Iris pigment epithelial cell (primary cell): ENCODE measurements around the gene HRC.
"Not testable (repeated sequence)": the region's sequence is repeated elsewhere in the genome, so short reads cannot be mapped to it uniquely, and the experiment has no call there.

Source experiments
- DNase-seq: peaks from one replicate; pipeline ENCODE4 v3.0.0-alpha.2; 2011; ENCODE audit warnings: low read depth

HRC gene, protein sequence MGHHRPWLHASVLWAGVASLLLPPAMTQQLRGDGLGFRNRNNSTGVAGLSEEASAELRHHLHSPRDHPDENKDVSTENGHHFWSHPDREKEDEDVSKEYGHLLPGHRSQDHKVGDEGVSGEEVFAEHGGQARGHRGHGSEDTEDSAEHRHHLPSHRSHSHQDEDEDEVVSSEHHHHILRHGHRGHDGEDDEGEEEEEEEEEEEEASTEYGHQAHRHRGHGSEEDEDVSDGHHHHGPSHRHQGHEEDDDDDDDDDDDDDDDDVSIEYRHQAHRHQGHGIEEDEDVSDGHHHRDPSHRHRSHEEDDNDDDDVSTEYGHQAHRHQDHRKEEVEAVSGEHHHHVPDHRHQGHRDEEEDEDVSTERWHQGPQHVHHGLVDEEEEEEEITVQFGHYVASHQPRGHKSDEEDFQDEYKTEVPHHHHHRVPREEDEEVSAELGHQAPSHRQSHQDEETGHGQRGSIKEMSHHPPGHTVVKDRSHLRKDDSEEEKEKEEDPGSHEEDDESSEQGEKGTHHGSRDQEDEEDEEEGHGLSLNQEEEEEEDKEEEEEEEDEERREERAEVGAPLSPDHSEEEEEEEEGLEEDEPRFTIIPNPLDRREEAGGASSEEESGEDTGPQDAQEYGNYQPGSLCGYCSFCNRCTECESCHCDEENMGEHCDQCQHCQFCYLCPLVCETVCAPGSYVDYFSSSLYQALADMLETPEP

DNA sequence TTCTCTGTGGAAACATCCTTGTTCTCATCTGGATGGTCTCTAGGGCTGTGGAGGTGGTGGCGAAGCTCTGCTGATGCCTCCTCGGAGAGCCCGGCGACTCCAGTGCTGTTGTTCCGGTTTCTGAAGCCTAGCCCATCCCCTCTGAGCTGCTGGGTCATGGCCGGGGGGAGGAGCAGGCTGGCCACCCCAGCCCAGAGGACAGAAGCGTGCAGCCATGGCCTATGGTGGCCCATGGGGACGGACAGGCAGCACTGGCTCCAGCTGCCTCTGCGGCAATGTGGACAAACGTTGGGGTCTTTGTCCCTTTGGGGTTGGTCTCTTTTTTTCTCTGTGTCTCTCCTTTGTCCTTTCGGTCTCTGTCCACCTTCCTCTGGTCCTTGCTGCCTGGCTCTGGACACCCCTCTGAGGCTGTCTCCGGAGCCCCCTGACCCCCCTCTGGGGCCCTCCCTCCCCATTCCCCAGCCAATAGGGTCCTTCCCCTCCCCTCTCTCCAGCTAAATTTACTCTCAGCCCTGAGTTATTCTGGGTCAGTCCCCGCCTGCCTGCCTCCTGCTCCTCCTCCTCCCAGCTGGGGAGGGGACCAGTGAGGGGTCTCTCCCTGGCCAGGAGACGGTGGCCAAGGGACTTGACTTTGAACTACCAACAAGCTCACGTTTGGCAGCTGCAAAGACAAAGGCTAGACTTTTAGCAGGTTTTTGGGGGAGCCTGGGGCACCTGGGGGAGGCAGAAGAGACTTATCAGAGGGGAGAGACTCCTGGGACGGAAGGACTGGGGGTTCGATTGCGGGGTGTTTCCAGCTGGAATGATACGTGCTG lies at the start of gene HRC:
Gene HRC, minus strand, starts transcription at position 392 of the 815 bp plus-strand sequence. Its CDS starts 159 bp downstream, at position 233.
- DNase-seq = no peak

GRCh38 chr19:49201042-49201441 lies 45.8 kb upstream of the HRC start:
- DNase-seq = no peak

- DNase-seq = no peak
Measured at GRCh38 chr19:49200238-49200862, 45.2 kb upstream of the HRC start.

DNA sequence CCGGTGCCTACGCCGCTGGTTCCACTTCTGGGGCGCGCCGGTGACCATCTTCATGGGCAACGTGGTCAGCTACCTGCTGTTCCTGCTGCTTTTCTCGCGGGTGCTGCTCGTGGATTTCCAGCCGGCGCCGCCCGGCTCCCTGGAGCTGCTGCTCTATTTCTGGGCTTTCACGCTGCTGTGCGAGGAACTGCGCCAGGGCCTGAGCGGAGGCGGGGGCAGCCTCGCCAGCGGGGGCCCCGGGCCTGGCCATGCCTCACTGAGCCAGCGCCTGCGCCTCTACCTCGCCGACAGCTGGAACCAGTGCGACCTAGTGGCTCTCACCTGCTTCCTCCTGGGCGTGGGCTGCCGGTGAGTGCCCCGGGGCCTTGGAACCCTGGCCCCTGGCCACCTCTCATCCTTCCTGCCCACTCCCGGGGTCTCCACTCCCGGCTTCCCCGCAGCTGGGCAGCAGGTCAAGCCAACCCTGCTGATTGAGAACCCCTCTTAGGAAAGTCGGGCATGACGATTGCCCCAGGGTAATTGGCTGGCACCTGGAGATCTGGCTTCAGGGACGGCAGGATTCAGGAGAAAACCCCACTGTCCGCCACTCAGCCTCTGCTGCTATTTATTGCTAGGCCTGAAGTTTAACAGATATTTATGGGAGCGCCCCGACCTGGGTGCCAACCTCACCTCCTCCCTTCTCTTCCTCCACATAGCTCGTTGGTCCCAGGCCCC lies 41.5 kb upstream of the HRC start:
- DNase-seq = no peak

DNA sequence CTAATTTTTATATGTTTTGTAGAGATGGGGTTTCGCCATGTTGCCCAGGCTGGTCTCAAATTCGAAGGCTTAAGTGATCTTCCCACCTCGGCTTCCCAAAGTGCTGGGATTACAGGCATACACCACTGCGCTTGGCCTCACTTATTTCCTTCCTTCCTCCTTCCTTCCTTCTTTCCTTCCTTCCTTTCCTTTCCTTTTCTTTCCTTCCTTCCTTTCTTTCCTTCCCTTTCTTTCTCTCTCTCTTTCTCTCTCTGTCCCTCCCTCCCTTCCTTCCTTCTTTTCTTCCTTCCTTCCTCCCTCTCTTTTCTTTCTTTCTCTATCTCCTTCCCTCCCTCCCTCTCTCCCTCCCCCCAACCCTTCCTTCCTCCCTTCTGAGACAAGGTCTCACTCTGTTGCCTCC lies 39.2 kb upstream of the HRC start:
- no peak for DNase-seq

GRCh38 chr19:49193822-49194394 lies 38.7 kb upstream of the HRC start:
- DNase-seq = no peak

DNA sequence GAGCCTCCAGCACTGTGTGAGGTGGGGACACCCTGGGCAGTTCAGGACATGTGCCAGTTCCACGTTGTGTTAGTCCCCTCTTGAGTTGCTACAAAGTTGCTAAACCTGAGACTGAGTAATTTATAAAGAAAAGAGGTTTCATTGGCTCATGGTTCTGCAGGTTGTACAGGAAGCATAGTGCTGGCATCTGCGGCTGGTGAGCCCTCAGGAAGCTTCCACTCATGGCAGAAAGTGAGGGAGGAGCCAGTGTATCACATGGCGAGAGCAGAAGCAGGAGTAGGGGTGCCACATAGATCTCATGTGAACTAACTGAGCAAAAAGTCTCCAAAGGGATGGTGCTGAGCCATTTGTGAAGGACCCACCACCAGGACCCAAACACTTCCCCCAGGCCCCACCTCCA lies 35.6 kb upstream of the HRC start:
- DNase-seq = no peak

DNA sequence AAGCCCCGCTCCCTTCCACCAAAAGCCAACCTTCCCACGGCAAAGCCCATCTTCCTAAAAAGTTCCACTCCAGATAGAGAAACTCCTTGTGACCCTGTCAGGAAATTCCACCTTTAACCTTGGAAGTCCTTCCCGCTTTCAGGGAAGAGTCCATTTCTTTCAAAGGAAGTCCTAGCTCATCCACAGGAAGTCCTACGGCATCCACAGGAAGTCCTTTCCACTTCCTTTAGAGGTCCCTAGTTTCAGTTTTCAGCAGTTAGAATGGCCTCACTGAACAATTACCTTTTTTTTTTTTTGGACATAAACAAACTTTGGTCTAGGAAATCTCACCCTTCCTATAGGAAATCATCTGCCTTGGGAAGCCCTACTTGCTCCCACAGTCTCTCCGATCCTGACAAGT lies 34.1 kb upstream of the HRC start:
- DNase-seq = no peak

DNA sequence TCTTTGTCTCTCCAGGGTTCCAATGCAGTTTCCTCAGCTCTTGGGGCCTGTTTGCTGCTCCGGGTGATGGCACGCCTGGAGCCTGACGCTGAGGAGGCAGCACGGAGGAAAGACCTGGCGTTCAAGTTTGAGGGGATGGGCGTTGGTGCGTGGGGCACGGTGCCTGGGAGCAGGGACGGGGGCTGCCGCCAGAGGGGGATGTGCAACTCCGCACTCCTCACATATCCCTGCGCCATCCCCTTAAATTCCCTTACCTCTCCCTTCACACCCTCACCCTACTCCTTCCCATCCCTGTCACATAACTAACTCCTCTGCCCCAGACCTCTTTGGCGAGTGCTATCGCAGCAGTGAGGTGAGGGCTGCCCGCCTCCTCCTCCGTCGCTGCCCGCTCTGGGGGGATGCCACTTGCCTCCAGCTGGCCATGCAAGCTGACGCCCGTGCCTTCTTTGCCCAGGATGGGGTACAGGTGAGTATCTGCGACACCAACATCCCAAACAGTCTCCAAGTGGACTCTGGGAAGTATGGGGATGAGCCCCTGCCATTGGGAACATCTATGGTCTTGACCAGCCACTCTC lies 33.5 kb upstream of the HRC start:
- DNase-seq = no peak

GRCh38 chr19:49186108-49186507 lies 30.9 kb upstream of the HRC start:
- DNase-seq = no peak

- DNase-seq = no peak
Measured at GRCh38 chr19:49182848-49183375, 27.7 kb upstream of the HRC start.

GRCh38 chr19:49182010-49182847 lies 27.0 kb upstream of the HRC start:
- DNase-seq = not testable (repeated sequence)

GRCh38 chr19:49180659-49181058 lies 25.5 kb upstream of the HRC start:
- no peak for DNase-seq

DNA sequence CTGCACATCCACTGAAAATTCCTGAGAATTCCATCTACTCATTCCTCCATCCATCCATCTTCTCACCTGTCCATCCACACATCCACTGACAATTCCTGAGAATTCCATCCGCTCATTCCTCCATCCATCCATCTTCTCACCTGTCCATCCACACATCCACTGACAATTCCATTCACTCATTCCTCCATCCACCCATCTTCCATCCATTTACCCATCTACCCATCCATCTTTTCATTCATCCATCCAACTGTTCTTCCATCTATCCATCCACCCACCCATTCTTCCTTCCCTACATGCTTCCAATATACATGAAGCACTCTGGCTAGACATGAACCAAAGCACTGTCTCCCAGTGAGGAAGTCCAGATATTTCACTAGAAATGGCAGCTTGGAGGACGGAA lies 18.0 kb upstream of the HRC start:
- no peak for DNase-seq

DNA sequence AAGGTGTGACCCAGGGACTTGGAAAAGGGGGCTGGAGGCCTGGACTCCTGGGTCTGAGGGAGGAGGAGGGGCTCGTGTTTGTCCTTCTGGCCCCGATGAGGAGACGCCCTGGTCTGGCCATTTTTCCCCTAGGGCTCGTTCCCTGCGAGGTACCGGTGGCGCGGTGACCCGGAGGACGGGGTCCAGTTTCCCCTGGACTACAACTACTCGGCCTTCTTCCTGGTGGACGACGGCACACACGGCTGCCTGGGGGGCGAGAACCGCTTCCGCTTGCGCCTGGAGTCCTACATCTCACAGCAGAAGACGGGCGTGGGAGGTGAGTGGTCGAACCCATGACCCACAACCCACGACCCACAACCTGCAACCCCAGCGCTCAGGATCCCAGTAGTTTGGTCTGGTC lies 13.2 kb upstream of the HRC start:
- no peak for DNase-seq

GRCh38 chr19:49167857-49168409 lies 12.7 kb upstream of the HRC start:
- no peak for DNase-seq

DNA sequence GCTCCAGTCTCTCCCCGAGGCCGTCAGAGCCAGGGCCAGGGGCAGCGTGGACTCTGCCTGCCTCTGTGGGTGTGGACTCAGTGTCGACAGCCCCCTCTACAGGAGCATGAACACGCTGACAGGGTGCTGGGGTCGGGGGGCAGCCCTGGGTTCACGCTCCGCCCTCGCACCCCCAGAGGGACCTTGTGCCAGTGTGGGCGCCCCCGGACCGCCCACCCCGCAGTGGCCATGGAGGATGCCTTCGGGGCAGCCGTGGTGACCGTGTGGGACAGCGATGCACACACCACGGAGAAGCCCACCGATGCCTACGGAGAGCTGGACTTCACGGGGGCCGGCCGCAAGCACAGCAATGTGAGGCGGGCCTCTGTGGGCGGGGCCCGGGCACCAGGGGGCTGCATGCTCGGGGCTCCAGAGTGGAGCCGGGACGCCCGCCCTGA lies 10.7 kb upstream of the HRC start:
- DNase-seq = no peak

DNA sequence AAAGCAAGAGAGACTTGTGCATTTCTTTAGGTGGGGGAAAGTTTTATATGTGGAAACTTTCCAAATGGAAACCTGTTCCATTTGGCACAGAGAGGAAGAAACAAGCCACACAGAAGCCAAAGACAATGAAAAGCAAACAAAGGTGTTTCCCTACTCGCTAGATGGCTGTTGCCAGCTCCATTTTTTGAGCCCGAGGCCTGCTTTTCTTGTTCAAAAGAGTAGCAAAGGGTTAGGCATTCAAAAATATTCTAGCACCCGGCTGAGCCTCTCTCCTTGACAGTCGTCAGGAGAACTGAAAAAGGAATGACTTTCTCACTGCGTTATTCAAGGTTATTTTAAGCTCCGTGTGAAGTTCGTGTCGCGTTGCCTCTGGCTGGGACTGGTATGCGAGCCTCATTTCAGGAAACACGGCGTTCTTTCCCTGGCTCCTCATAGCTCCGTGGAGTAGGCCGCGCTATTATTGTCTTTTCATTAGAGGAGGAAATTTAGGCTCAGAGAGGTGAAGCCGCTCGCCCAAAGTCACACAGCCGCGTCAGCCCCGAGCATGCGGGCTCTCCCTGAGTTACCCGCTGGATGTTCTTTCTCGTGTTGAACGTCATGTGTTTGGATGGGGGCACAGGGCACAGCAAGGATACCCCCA lies 10.0 kb upstream of the HRC start:
- no peak for DNase-seq

- peak; percentile 69 for DNase-seq
Measured at GRCh38 chr19:49161987-49162386, 6.8 kb upstream of the HRC start.
